C4-2B (cell line): ENCODE results near the gene MAPK14.

Source experiments
- H3K27ac ChIP-seq: fragments of 450-650 bp; 2 replicates; pipeline ENCODE4 v1.5.1; 2017
- CTCF ChIP-seq: fragments of 450-650 bp; conservative IDR thresholded peaks from 2 replicates; pipeline ENCODE4 v1.5.1; 2017; ENCODE audit warnings: mild to moderate bottlenecking
- ZFX ChIP-seq: fragments of 450-650 bp; IDR thresholded peaks from 2 replicates; pipeline ENCODE4 v1.6.1; 2017

MAPK14 gene

DNA sequence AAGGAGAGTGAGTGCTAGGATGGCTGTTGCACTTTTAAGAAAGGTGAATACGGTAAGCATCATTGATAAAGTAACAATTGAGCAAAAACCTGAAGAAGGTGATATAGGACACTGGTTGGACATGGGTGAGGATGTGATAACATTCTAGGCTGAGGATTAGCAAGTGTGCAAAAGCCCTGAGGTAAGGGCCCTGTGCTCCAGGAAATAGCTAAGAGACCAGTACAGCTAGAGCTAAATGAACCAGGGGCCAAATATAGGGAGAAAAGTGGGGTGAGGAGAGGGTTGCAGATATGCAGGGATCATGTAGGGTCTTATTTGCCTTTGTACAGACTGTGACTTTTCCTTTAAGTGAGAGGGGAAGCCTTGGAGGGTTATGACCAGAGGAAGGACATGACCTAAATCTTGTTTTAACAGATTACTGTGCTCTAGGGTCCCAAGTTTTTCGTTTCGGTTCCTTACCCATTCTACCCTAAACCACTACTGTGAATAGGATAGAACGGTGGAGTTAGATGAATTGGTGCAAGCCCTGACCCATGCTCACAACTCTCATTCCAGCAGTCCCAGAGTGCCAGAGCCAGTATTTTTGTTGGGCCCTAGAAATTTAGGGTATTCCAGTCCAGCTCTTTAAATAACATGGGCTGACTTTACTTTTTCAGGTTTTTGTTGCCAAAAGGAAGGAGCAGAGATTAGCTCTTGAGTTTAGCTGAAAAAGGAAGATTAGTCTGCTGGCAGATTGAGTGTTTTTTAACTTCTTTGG lies 10.7 kb downstream of the MAPK14 start:
- TF ChIP-seq ZFX (no peak), CTCF (no peak)
- H3K27ac ChIP-seq = no peak overlapping the region

DNA sequence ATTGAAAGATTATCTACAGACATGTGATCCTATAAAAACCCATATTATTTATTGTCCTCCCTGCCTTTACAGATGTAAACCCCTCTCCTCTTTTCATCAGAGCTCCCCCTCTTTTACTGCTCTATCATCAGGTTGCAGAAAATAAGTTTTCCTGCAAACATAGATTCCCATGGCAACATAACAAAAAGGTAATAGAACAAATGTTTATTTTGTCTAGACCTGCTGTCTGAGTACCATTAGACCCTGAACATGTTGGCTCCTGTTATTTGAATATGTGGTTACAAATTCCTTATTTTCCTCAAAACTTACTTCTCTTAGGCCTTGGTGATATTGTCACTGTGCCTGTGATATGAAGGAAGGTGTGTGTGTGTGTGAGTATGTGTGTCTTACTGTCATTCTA lies 11.5 kb downstream of the MAPK14 start:
- TF ChIP-seq CTCF (no peak), ZFX (no peak)
- no peak overlapping the region for H3K27ac ChIP-seq

DNA sequence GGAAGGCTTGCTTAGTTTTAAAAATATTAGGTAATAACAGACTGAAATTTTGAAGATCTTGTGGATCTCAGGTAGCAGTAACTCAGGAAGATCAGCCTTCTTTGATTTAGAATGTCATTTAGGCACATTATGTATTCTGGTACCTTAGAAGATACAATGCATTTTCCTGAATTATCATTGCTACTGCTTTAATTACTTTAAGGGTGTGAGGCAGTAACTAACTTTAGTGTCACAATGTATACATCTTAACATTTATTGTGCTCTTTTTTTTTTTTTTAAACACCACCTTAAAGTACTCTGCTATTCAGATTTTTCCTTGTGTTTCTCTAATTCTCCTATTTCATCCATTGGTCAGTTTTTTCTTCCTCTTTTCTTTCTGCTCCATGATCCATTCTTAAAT lies 13.3 kb downstream of the MAPK14 start:
- TF ChIP-seq ZFX (no peak), CTCF (no peak)
- no peak overlapping the region for H3K27ac ChIP-seq

DNA sequence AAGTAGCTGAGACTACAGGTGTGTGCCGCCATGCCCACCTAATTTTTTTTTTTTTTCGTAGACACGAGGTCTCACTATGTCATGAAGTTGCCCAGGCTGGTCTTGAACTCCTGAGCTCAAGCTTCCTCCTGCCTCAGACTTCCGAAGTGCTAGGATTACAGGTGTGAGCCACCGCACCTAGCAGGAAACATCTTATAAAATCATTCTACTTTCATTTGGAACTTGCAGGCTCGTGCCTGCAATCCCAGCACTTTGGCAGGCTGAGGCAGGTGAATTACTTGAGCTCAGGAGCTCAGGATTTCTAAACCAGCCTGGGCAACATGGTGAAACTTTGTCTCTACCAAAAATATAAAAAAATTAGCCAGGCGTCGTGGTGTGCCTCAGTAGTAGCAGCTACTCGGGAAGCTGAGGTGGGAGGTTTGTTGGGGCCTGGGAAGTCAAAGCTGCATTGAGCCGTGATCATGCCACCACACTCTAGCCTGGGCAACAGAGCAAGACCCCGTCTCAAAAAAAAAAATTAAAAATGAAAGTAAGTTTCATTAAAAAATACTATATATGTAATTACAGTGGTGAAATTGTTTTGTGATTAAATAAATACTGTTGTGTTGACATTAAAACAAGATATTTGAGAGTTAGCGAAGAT lies 15.1 kb downstream of the MAPK14 start:
- no peak overlapping the region for H3K27ac ChIP-seq
- TF ChIP-seq CTCF (no peak), ZFX (no peak)

- TF ChIP-seq ZFX (no peak), CTCF (no peak)
- no peak overlapping the region for H3K27ac ChIP-seq
These were observed 22.0 kb downstream of the MAPK14 start for GRCh38 chr6:36049582-36049981.

DNA sequence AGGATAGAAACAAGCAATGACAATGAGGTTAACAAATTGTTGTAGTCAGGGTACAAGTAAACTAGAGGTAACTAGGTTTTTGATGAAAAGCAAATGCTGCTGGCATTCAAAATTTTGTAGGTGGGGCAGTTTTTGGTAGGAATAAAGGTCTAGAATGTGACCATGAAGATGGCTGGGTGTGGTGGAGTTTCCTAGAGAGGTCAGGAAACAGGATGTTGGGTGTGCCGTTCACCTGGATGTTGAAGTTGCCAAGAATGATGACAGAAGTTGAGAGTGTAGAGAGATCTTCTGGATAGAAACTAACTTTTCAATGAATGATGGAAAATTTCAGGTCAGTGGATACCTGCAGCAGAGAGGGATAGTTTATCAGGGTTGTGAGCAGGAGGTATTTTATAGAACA lies 22.7 kb downstream of the MAPK14 start:
- H3K27ac ChIP-seq = no peak overlapping the region
- TF ChIP-seq ZFX (no peak), CTCF (no peak)

- TF ChIP-seq ZFX (no peak), CTCF (no peak)
- no peak overlapping the region for H3K27ac ChIP-seq
These were observed 23.5 kb downstream of the MAPK14 start for GRCh38 chr6:36050947-36051710.
